ENCODE measurements around the gene IGSF23. TPM values are rescaled to one million over a fixed set of nuclear protein-coding genes. Genes with fewer than 3 reads are reported as not detected.
A peak's percentile ranks its signal among the peaks of the same experiment; 100 is the strongest.

Gene IGSF23
- total and polyA plus RNA-seq, 2 experiments from 2014 or later: not detected

- ATAC-seq: no peak
- H3K4me3 ChIP-seq: no peak overlapping the region
- no peaks in the 10 kb centered on the region; the same call in 1 of the 2 replicates for H3K4me1 ChIP-seq (ENCODE audit: insufficient read depth)
- Mint-ChIP-seq H3K4me1 (peaks cover 5% of the 10 kb centered on the region; the same call in 2 of the 3 replicates), H3K27ac (peak overlapping the region; percentile 4; the same call in 1 of the 2 replicates), H3K4me3 (no peak overlapping the region), H3K36me3 (ENCODE audit: low read depth) (peaks cover 8% of the 10 kb centered on the region; the same call in 1 of the 3 replicates), H3K27me3 (ENCODE audit: insufficient read depth, low read depth, poor library complexity) (peaks cover 4% of the 10 kb centered on the region), H3K9me3 (peaks cover 19% of the 10 kb centered on the region; the same call in 2 of the 3 replicates)
- no peaks in the 10 kb centered on the region for H3F3A ChIP-seq (replicated peaks; ENCODE audit: low read depth)
- no peaks in the 10 kb centered on the region for H4K20me1 ChIP-seq (replicated peaks; ENCODE audit: insufficient read depth)
- no peaks in the 10 kb centered on the region for H3K79me2 ChIP-seq (replicated peaks; ENCODE audit: insufficient read depth)
- no peaks in the 10 kb centered on the region for H3K27me3 ChIP-seq (ENCODE audit: insufficient read depth)
- no peak overlapping the region for H3K4me2 ChIP-seq
- 0 out of 2 replicates have a peak overlapping the region, but pooled peaks have one; percentile 38 for H2AFZ ChIP-seq
- no peak overlapping the region for H3K27ac ChIP-seq (ENCODE audit: low read depth)
- peaks cover 6% of the 10 kb centered on the region; the same call in 1 of the 2 replicates for H3K9me2 ChIP-seq (ENCODE audit: insufficient read depth)
- no peak for DNase-seq (ENCODE audit: low spot score)
- no peaks in the 10 kb centered on the region for H3K36me3 ChIP-seq (ENCODE audit: insufficient read depth)
- TF ChIP-seq CREB1 (CRISPR knock-in tag; IDR thresholded peaks at IDR 0.05; ENCODE audit: low read depth): no peak
- TF ChIP-seq CTCF (conservative IDR thresholded peaks at IDR 0.05; ENCODE audit: low read depth in 2 of 2): peak in 1 of 2 experiments; percentile 26; a peak in 2 of 4 replicates
These were observed 25.2 kb upstream of the IGSF23 start for GRCh38 chr19:44587963-44588770.

- Histone ChIP-seq H3K27me3 (ENCODE audit: insufficient read depth) (no peaks in the 10 kb centered on the region), H2AFZ (0 out of 2 replicates have a peak overlapping the region, but pooled peaks have one; percentile 38), H3K9me2 (ENCODE audit: insufficient read depth) (peaks cover 8% of the 10 kb centered on the region), H3K79me2 (replicated peaks; ENCODE audit: insufficient read depth) (no peaks in the 10 kb centered on the region), H3K36me3 (ENCODE audit: insufficient read depth) (no peaks in the 10 kb centered on the region), H3K4me1 (ENCODE audit: insufficient read depth) (peaks cover 4% of the 10 kb centered on the region), H3K27ac (ENCODE audit: low read depth) (no peak overlapping the region), H3K4me2 (no peak overlapping the region), H3F3A (replicated peaks; ENCODE audit: low read depth) (peaks cover 2% of the 10 kb centered on the region), H4K20me1 (replicated peaks; ENCODE audit: insufficient read depth) (no peaks in the 10 kb centered on the region), H3K4me3 (no peak overlapping the region)
- DNase-seq (ENCODE audit: low spot score) (no peak), ATAC-seq (no peak)
- H3K27me3 Mint-ChIP-seq (ENCODE audit: insufficient read depth, low read depth, poor library complexity): peaks cover 6% of the 10 kb centered on the region
- H3K4me1 Mint-ChIP-seq: peaks cover 6% of the 10 kb centered on the region; the same call in 2 of the 3 replicates
- peak overlapping the region; percentile 4; the same call in 1 of the 2 replicates for H3K27ac Mint-ChIP-seq
- peaks cover 19% of the 10 kb centered on the region; the same call in 2 of the 3 replicates for H3K9me3 Mint-ChIP-seq
- H3K4me3 Mint-ChIP-seq: no peak overlapping the region
- H3K36me3 Mint-ChIP-seq (ENCODE audit: low read depth): peaks cover 8% of the 10 kb centered on the region; the same call in 1 of the 3 replicates
- no peak for TF ChIP-seq NANOG (IDR thresholded peaks at IDR 0.05; ENCODE audit: borderline replicate concordance)
- TF ChIP-seq POLR2AphosphoS5 (IDR thresholded peaks at IDR 0.05; ENCODE audit: low read depth): no peak
- TF ChIP-seq REST (IDR thresholded peaks at IDR 0.05; ENCODE audit: unreplicated experiment): no peak
- no peak for TF ChIP-seq ZNF462 (CRISPR knock-in tag; IDR thresholded peaks at IDR 0.05)
- no peak for TF ChIP-seq ETS1 (IDR thresholded peaks at IDR 0.05)
These were observed 24.6 kb upstream of the IGSF23 start for GRCh38 chr19:44588771-44589112.

All from GM23338 (cell line).